22Rv1 (cell line): Measurements from ENCODE around the gene AATK.

Experiments
- ZFX ChIP-seq: fragments of 450-650 bp; IDR thresholded peaks from 2 replicates; pipeline ENCODE4 v1.6.1; 2017; ENCODE audit warnings: antibody characterized with exemption, borderline replicate concordance
- TF ChIP-seq, protein P1 (sequence below): fragments of 450-650 bp; IDR thresholded peaks from 2 replicates; pipeline ENCODE4 v1.5.1; 2017; ENCODE audit warnings: mild to moderate bottlenecking

DNA sequence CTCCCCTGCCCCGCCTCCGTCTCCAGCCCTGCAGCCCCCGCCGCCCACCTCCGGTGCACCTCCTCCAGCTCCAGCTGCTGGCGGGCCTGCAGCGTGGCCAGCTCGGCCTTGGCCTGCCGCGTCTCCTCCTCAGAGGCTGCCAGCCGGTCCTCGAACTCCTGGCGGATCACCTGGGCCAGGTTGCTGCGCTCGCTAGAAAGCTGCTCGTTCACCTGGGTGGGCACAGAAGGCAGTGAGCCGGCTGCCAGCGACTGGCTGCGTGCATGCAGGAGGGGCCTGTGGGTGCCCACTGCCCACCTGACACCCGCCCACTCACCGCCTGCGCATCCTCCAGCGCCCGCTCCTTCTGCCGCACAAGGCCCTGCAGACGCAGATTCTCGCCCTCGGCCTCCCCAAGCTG is 24.6 kb upstream of the AATK start:
- TF ChIP-seq, protein P1, sequence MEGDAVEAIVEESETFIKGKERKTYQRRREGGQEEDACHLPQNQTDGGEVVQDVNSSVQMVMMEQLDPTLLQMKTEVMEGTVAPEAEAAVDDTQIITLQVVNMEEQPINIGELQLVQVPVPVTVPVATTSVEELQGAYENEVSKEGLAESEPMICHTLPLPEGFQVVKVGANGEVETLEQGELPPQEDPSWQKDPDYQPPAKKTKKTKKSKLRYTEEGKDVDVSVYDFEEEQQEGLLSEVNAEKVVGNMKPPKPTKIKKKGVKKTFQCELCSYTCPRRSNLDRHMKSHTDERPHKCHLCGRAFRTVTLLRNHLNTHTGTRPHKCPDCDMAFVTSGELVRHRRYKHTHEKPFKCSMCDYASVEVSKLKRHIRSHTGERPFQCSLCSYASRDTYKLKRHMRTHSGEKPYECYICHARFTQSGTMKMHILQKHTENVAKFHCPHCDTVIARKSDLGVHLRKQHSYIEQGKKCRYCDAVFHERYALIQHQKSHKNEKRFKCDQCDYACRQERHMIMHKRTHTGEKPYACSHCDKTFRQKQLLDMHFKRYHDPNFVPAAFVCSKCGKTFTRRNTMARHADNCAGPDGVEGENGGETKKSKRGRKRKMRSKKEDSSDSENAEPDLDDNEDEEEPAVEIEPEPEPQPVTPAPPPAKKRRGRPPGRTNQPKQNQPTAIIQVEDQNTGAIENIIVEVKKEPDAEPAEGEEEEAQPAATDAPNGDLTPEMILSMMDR: no peak
- no peak for TF ChIP-seq ZFX
